Suprapubic skin (tissue), 4 donors: ENCODE data around the gene WNT11. TPM values are rescaled to one million over a fixed set of nuclear protein-coding genes. Genes with fewer than 3 reads are reported as not detected.

Experiments used
- DNase-seq, 2 donors: peaks; one replicate each; pipeline ENCODE4 v3.0.0-alpha.2; 2019; ENCODE audit warnings: low spot score in 2 of 2
- H3K27ac ChIP-seq: fragments of 200-600 bp; sonication (generic); one replicate; pipeline ENCODE4 v1.5.1; 2019
- H3K27me3 ChIP-seq: fragments of 200-600 bp; sonication (generic); one replicate; pipeline ENCODE4 v1.5.1; 2019
- H3K36me3 ChIP-seq: fragments of 200-600 bp; sonication (generic); one replicate; pipeline ENCODE4 v1.5.1; 2019
- H3K4me1 ChIP-seq: fragments of 200-600 bp; sonication (generic); one replicate; pipeline ENCODE4 v1.5.1; 2019
- H3K4me3 ChIP-seq: fragments of 200-600 bp; sonication (generic); one replicate; pipeline ENCODE4 v1.5.1; 2019; ENCODE audit warnings: mild to moderate bottlenecking
- H3K9me3 ChIP-seq: fragments of 200-600 bp; sonication (generic); one replicate; pipeline ENCODE4 v1.5.1; 2019
- EP300 ChIP-seq: sonication (generic); formaldehyde crosslinking; IDR thresholded peaks from one replicate; pipeline ENCODE4 v1.6.1; 2017; ENCODE audit warnings: antibody characterized with exemption
- POLR2A ChIP-seq, 2 donors: fragments of 450-650 bp; IDR thresholded peaks; one replicate each; pipeline ENCODE4 v1.6.1; 2017; ENCODE audit warnings: antibody characterized with exemption in 2 of 2, mild to moderate bottlenecking in 2 of 2, moderate library complexity in 2 of 2
- POLR2AphosphoS5 ChIP-seq, 3 donors: sonication (generic); formaldehyde crosslinking; IDR thresholded peaks; one replicate each; pipeline ENCODE4 v1.6.1; 2017; ENCODE audit warnings: antibody characterized with exemption in 3 of 3
- WGBS: methylation state at CpG from one replicate; pipeline ENCODE4 v1.1.5; 2018; 5-methylcytosine and 5-hydroxymethylcytosine counted together
- total RNA-seq, 4 donors: library from RNA; depleted of rRNA; stranded (reverse); fragments of >200 nt; gene quantifications; one replicate each; pipeline ENCODE4 v1.1.0, GENCODE V29; 2016
- TF ChIP-seq, protein P1 (sequence below), 2 donors: fragments of 200-600 bp in 1 of 2; fragments of 450-650 bp in 1 of 2; sonication (generic) in 1 of 2; IDR thresholded peaks; one replicate each; pipeline ENCODE4 v1.5.1; 2016 to 2019; ENCODE audit warnings: antibody characterized with exemption in 2 of 2, mild to moderate bottlenecking in 1 of 2, moderate library complexity in 1 of 2

Gene WNT11
- total RNA-seq, 4 donors from 2014 or later: 7.8 to 19.5 (median 11.0) TPM

DNA sequence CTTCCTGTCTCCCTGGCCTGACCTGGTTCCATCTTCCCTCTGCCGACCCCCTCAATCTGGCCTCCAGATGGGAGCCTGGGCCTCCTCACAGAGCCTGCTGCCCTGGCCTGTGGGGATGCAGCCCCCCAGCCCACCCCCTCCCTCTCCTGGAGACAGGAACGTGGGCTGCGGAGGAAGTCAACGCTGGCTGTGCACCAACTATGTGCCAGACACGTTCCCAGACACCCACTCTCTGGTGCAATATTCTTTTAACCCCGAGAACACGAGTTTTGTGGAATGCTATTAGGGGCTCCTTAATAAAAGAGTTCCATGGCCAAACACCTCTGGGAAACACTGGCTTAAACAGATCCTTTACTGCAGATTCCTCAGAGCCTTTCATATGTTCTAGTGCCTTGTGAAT, 15.9 kb downstream of the WNT11 start:
- peaks cover 12% of the 10 kb centered on the region for H3K4me1 ChIP-seq
- WGBS: 39% methylated on average over 7 of the region's 7 CpGs
- H3K36me3 ChIP-seq: no peaks in the 10 kb centered on the region
- H3K27me3 ChIP-seq: no peaks in the 10 kb centered on the region
- TF ChIP-seq EP300 (no peak), POLR2AphosphoS5 (IDR thresholded peaks at IDR 0.05) (no peak), POLR2A (IDR thresholded peaks at IDR 0.05) (no peak)
- TF ChIP-seq, protein P1, sequence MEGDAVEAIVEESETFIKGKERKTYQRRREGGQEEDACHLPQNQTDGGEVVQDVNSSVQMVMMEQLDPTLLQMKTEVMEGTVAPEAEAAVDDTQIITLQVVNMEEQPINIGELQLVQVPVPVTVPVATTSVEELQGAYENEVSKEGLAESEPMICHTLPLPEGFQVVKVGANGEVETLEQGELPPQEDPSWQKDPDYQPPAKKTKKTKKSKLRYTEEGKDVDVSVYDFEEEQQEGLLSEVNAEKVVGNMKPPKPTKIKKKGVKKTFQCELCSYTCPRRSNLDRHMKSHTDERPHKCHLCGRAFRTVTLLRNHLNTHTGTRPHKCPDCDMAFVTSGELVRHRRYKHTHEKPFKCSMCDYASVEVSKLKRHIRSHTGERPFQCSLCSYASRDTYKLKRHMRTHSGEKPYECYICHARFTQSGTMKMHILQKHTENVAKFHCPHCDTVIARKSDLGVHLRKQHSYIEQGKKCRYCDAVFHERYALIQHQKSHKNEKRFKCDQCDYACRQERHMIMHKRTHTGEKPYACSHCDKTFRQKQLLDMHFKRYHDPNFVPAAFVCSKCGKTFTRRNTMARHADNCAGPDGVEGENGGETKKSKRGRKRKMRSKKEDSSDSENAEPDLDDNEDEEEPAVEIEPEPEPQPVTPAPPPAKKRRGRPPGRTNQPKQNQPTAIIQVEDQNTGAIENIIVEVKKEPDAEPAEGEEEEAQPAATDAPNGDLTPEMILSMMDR (IDR thresholded peaks at IDR 0.05): no peak
- H3K4me3 ChIP-seq: no peak overlapping the region
- no peak for DNase-seq
- no peak overlapping the region for H3K27ac ChIP-seq
- H3K9me3 ChIP-seq: no peaks in the 10 kb centered on the region

DNA sequence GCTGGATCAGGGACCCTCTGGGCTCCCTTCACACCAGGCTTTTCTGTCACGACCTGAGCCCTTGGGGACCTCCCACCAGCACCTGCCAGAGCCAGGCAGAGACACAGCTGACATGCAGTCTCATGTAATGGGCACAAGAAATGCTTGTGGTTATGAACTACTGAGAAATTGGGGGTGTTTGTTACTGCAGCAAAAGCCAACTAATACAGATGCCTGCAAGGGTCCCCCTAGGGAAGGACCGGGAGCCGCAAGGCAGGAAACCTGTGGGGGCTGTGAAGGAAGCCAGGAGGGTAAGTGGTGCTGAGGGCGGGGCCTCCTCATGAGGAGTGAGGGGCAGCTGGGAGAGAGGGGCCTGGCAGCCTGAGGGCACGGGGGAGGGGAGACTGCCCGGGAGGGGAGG, 16.6 kb downstream of the WNT11 start:
- Histone ChIP-seq H3K4me3 (no peak overlapping the region), H3K4me1 (peaks cover 12% of the 10 kb centered on the region), H3K36me3 (no peaks in the 10 kb centered on the region), H3K27ac (no peak overlapping the region), H3K27me3 (no peaks in the 10 kb centered on the region), H3K9me3 (no peaks in the 10 kb centered on the region)
- DNase-seq: no peak
- 78% methylated on average over 6 of the region's 6 CpGs for WGBS
- TF ChIP-seq POLR2A (IDR thresholded peaks at IDR 0.05) (no peak), POLR2AphosphoS5 (IDR thresholded peaks at IDR 0.05) (no peak), EP300 (no peak)
- TF ChIP-seq, protein P1 (IDR thresholded peaks at IDR 0.05): no peak

DNA sequence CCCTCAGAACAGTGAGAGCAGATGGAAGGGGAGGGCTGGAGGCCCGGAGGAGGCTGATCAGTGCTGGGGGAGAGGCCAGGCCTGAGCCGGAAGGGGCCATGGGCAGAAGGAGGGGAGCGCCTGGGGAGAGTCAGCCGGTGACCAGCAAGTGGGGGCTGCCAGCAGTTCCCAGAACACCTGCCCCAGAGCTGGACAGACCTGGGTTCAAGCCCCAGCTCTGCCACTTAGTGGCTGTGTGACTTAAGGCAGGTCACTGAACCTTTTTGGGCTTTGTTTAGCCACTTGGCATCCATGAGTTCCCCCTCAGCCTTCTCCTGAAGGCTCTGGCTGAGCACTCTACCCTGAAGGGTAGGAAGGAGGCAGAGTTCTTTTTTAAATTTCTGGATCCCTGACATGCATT, 17.4 kb downstream of the WNT11 start:
- no peak overlapping the region for H3K4me3 ChIP-seq
- no peaks in the 10 kb centered on the region for H3K36me3 ChIP-seq
- no peak overlapping the region for H3K27ac ChIP-seq
- no peaks in the 10 kb centered on the region for H3K9me3 ChIP-seq
- peaks cover 12% of the 10 kb centered on the region for H3K4me1 ChIP-seq
- TF ChIP-seq POLR2AphosphoS5 (IDR thresholded peaks at IDR 0.05): no peak
- TF ChIP-seq, protein P1 (IDR thresholded peaks at IDR 0.05): no peak
- no peak for TF ChIP-seq POLR2A (IDR thresholded peaks at IDR 0.05)
- TF ChIP-seq EP300: no peak
- H3K27me3 ChIP-seq: no peaks in the 10 kb centered on the region
- WGBS: 87% methylated on average over 4 of the region's 4 CpGs
- no peak for DNase-seq

DNA sequence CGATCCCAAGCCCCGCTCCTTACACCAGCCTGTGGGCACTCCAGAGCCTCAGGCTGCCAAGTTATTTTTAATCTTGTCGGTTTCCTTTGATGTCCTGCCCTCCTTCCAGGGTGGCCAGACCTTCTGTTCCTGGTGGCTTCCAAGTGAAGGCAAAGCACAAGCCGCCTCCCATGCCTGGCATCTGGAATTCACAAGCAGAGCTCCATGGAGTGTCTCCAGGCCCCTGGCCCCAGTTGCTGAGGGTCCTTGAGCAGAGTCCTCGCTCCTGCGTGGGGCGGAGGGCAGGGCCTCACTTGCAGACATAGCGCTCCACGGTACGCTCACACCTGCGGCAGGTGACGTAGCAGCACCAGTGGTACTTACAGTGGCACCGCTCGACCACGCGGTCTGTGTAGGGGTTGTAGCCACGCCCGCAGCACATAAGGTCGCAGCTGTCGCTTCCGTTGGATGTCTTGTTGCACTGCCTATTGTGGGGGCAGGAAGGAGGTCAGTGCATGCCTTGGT, 19.5 kb downstream of the WNT11 start:
- H3K27ac ChIP-seq: no peak overlapping the region
- WGBS: 89% methylated on average over 15 of the region's 21 CpGs

DNA sequence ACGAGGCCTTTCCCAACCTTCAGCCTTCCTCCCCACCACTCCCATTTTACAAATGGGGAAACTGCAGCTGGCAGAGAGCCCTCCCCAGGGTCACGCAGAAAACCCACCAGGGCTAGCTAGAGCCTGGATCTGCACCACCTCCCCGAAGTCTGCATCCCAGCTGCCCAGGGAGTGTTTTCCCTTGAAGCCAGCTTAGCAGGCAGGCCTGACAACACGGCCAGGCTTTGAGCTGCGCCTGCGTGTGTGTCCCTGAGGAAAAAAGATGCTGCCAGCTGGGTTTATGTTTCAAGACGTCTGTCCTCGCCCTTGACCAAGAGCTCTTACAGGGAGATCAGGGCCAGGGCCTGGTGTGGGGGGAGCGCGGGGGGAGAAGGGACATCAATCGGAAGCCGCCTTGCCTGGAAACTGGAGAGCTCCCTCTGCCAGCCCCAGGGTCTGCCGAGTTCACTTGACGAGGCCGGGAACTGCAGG, 20.3 kb downstream of the WNT11 start:
- peak in 1 of 2 donors; percentile 80 for DNase-seq
- Histone ChIP-seq H3K4me3 (no peak overlapping the region), H3K27ac (peak overlapping the region; percentile 6), H3K36me3 (no peaks in the 10 kb centered on the region), H3K9me3 (no peaks in the 10 kb centered on the region), H3K27me3 (no peaks in the 10 kb centered on the region), H3K4me1 (peaks cover 12% of the 10 kb centered on the region)
- TF ChIP-seq EP300 (no peak), POLR2A (IDR thresholded peaks at IDR 0.05) (no peak), POLR2AphosphoS5 (IDR thresholded peaks at IDR 0.05) (no peak)
- TF ChIP-seq, protein P1 (IDR thresholded peaks at IDR 0.05): no peak
- WGBS: 32% methylated on average over 15 of the region's 15 CpGs

More for the DNA sequence above, 19.5 kb downstream of the WNT11 start:
- H3K27me3 ChIP-seq: no peaks in the 10 kb centered on the region
- H3K9me3 ChIP-seq: no peaks in the 10 kb centered on the region
- H3K4me1 ChIP-seq: peaks cover 12% of the 10 kb centered on the region
- TF ChIP-seq POLR2AphosphoS5 (IDR thresholded peaks at IDR 0.05) (no peak), POLR2A (IDR thresholded peaks at IDR 0.05) (no peak), EP300 (no peak)
- TF ChIP-seq, protein P1 (IDR thresholded peaks at IDR 0.05): no peak
- no peak for DNase-seq
- no peak overlapping the region for H3K4me3 ChIP-seq
- H3K36me3 ChIP-seq: no peaks in the 10 kb centered on the region
